OCI-LY3 (cell line): ENCODE data around the gene SERPINF2.

ENCODE experiments used
- CTCF ChIP-seq: fragments of 200-600, 300-600 bp; sonication (generic); IDR thresholded peaks from 2 replicates; pipeline ENCODE4 v1.5.1; 2014; ENCODE audit warnings: antibody characterized with exemption, low read length, low read depth
- EZH2phosphoT487 ChIP-seq: fragments of 200-600 bp; shearing (Covaris generic); IDR thresholded peaks from 2 replicates; pipeline ENCODE4 v1.6.1; 2018; ENCODE audit warnings: antibody characterized with exemption, mixed run types, low read depth

DNA sequence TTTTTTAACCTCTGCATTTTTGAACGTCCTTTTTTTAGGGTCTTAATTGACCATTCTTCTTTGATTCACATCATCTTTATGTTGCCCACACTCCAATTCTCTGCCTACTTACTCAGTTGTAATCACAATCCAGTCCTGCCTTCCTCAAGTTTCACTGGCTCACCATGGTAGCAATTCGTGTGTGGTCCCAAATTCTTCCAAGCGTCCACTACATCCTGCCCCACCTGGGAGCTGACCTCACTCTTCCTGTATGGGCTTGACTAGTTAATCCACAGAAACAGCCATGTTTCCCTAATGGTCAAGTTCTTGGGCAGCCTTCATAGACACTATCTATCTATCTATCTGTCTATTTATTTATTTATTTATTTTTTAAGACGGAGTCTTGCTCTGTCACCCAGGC lies 39.6 kb upstream of the SERPINF2 start:
- TF ChIP-seq CTCF (no peak), EZH2phosphoT487 (no peak)
